Measurements from ENCODE around the gene MRM2.

The MRM2 gene

DNA sequence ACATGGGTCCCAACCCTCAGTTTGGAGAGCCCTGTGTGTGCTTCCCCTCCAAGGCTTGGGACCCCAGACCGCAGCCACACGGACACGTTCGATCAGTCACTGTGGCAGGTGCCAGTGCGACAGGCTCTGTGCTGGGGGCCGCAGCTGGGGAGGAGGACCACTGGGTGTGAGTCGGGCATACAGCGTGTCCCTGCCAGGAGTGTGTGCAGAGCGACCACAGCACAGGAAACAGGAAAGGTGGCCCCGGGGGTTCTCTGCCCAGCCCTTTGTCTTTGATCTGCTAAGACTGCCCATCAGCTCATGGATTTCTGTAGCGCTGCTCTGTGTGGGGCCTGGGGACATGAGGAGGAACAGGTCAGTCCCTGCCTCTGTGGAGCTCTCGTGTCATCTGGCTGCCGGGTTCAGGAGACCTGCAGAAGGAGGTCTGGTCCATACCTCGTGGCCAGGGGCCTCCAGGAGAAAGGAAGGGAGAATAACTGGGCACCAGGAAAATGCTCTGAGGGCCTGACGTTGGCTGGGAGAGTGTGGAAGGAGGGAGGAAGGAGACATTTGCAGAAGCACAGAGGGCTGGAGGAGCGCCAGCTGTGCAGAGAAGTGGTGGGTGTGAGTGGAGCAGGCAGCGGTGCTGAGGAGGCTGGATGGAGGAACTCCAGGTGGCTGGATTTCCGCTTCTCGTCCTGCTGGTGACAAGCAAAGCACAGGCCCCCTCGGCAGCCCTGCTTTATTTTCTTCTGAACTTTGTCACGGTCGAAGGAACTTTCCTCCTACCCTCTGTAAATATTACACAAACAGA, 4.1 kb upstream of the MRM2 start:
- DNase-seq (ENCODE audit: low spot score): no peak
- H3K4me3 ChIP-seq: no peak overlapping the region
- TF ChIP-seq, protein P1, sequence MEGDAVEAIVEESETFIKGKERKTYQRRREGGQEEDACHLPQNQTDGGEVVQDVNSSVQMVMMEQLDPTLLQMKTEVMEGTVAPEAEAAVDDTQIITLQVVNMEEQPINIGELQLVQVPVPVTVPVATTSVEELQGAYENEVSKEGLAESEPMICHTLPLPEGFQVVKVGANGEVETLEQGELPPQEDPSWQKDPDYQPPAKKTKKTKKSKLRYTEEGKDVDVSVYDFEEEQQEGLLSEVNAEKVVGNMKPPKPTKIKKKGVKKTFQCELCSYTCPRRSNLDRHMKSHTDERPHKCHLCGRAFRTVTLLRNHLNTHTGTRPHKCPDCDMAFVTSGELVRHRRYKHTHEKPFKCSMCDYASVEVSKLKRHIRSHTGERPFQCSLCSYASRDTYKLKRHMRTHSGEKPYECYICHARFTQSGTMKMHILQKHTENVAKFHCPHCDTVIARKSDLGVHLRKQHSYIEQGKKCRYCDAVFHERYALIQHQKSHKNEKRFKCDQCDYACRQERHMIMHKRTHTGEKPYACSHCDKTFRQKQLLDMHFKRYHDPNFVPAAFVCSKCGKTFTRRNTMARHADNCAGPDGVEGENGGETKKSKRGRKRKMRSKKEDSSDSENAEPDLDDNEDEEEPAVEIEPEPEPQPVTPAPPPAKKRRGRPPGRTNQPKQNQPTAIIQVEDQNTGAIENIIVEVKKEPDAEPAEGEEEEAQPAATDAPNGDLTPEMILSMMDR (IDR thresholded peaks at IDR 0.05): no peak
- no peak overlapping the region for H3K27ac ChIP-seq

GRCh38 chr7:2244404-2244995, 2.5 kb upstream of the MRM2 start:
- TF ChIP-seq, protein P1 (IDR thresholded peaks at IDR 0.05): no peak
- Histone ChIP-seq H3K27ac (no peak overlapping the region), H3K4me3 (no peak overlapping the region)
- no peak for DNase-seq (ENCODE audit: low spot score)

DNA sequence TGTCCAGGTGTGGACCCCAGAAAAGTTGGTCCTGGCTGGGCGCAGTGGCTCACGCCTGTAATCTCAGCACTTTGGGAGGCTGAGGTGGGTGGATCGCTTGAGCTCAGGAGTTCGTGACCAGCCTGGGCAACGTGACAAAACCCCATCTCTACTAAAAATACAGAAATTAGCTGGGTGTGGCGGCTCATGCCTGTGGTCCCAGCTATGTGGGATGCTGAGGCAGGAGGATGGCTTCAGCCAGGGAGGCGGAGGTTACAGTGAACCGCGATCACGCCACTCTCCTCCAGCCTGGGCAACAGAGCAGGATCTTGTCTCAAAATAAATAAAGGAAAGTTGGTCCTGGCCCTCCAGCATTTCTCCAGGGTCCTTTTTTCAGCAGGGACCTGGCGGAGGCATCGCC, 1.5 kb upstream of the MRM2 start:
- Histone ChIP-seq H3K27ac (no peak overlapping the region), H3K4me3 (no peak overlapping the region)
- no peak for DNase-seq (ENCODE audit: low spot score)
- TF ChIP-seq, protein P1 (IDR thresholded peaks at IDR 0.05): no peak

GRCh38 chr7:2242541-2243429, 780 bp upstream of the MRM2 start:
- TF ChIP-seq, protein P1 (IDR thresholded peaks at IDR 0.05): no peak
- Histone ChIP-seq H3K4me3 (peak overlapping the region; percentile 99), H3K27ac (peak overlapping the region in 1 of 2 donors; percentile 78)
- no peak for DNase-seq (ENCODE audit: low spot score)

DNA sequence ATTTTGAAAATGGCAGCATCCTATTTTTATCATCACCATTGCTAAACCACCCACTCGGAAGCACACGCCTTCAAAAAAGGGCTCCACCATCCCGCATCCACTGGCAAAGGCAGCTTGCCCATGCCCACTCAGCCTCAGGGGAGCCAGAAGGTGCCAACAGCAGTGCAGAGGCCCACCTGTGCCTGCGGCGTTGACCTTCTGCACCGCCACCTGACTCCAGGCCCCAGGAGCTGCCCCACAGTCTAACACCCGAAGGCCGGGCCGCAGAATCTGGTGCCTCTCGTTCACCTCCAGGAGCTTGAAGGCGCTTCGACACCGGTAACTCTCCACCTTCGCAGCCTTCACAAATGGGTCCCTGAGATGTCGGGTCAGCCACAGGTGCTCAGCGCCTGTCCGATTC, 2.8 kb downstream of the MRM2 start:
- H3K27ac ChIP-seq: no peak overlapping the region
- no peak for DNase-seq (ENCODE audit: low spot score)
- TF ChIP-seq, protein P1 (IDR thresholded peaks at IDR 0.05): no peak
- H3K4me3 ChIP-seq: no peak overlapping the region

GRCh38 chr7:2237109-2237602, 4.8 kb downstream of the MRM2 start:
- TF ChIP-seq, protein P1 (IDR thresholded peaks at IDR 0.05): no peak
- no peak for DNase-seq (ENCODE audit: low spot score)
- Histone ChIP-seq H3K4me3 (no peak overlapping the region), H3K27ac (peak overlapping the region in 1 of 2 donors; percentile 81)

All from coronary artery (tissue), 2 donors.